Measurements from ENCODE around the gene C1orf116.

DNA sequence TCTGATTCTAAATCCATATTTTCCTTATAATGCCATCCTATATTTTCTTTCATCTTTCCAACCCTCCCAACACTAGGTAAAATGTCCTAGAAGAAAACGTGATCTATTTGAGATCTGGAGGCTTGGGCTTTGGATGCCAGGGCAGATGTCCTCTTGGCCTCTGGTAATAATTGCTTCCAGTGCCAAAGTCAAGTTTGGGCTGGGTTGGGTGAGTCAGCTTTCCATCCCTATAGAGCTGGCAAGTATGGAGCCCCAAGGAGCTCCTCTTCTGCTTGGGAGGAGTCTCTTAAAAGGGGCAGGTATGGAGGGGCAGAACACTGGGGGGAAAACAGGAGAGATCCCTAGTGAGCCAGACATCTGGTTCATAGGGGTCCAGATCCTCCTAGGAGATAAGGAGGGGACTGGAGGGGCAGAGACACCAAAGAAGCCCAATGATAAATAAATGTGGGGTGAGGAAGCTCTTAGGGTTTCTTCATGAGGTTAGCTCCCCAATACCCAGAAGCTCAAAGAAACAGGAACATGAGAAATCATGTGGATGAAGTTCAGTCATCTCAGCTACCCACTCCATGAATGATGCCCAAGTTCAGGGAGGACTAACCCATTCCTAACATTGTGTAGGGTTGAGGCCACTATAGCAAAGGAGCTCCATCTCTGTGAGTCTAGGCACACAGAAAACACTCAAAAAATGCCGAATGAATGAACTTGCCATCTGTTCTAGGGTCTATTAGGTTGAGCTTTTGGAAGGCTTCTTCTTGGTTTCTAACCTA is 3.5 kb downstream of the C1orf116 start:
- TF ChIP-seq, protein P1, sequence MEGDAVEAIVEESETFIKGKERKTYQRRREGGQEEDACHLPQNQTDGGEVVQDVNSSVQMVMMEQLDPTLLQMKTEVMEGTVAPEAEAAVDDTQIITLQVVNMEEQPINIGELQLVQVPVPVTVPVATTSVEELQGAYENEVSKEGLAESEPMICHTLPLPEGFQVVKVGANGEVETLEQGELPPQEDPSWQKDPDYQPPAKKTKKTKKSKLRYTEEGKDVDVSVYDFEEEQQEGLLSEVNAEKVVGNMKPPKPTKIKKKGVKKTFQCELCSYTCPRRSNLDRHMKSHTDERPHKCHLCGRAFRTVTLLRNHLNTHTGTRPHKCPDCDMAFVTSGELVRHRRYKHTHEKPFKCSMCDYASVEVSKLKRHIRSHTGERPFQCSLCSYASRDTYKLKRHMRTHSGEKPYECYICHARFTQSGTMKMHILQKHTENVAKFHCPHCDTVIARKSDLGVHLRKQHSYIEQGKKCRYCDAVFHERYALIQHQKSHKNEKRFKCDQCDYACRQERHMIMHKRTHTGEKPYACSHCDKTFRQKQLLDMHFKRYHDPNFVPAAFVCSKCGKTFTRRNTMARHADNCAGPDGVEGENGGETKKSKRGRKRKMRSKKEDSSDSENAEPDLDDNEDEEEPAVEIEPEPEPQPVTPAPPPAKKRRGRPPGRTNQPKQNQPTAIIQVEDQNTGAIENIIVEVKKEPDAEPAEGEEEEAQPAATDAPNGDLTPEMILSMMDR (IDR thresholded peaks at IDR 0.05) = no peak
- TF ChIP-seq POLR2A (IDR thresholded peaks at IDR 0.05) = no peak

Measured in suprapubic skin (tissue), 3 donors.